HepG2 (cell line): ENCODE results near the gene ALDH4A1. TPM values are rescaled to one million over a fixed set of nuclear protein-coding genes. Genes with fewer than 3 reads are reported as not detected.

Source experiments
- AKAP8 ChIP-seq: sonication (generic); formaldehyde crosslinking; IDR thresholded peaks from 2 replicates; pipeline ENCODE4 v1.5.1; 2020; ENCODE audit warnings: mild to moderate bottlenecking, missing genetic modification reagents
- ARNTL ChIP-seq: sonication (generic); formaldehyde crosslinking; IDR thresholded peaks from 2 replicates; pipeline ENCODE4 v1.4.0; 2020; ENCODE audit warnings: mild to moderate bottlenecking, missing genetic modification reagents
- CSRNP1 ChIP-seq: sonication (generic); formaldehyde crosslinking; IDR thresholded peaks from 2 replicates; pipeline ENCODE4 v1.8.1; 2023; ENCODE audit warnings: mild to moderate bottlenecking, missing genetic modification reagents
- DMAP1 ChIP-seq: IDR thresholded peaks from 2 replicates; pipeline ENCODE4 v1.6.1; 2016
- DNMT1 ChIP-seq: sonication (generic); formaldehyde crosslinking; IDR thresholded peaks from 2 replicates; pipeline ENCODE4 v1.5.1; 2020; ENCODE audit warnings: mild to moderate bottlenecking, missing genetic modification reagents
- GATAD2A ChIP-seq: IDR thresholded peaks from 2 replicates; pipeline ENCODE4 v1.6.1; 2016
- HDAC6 ChIP-seq: fragments of 200-600 bp; sonication (generic); IDR thresholded peaks from 2 replicates; pipeline ENCODE4 v1.7.0; 2017; ENCODE audit warnings: mild to moderate bottlenecking, antibody characterized with exemption, low read length, low read depth
- HMG20A ChIP-seq: IDR thresholded peaks from 2 replicates; pipeline ENCODE4 v1.6.1; 2016; ENCODE audit warnings: borderline replicate concordance
- HMGA1 ChIP-seq: sonication (generic); formaldehyde crosslinking; conservative IDR thresholded peaks from 2 replicates; pipeline ENCODE4 v1.4.0; 2020; ENCODE audit warnings: missing genetic modification reagents
- KDM5B ChIP-seq: sonication (generic); formaldehyde crosslinking; IDR thresholded peaks from 2 replicates; pipeline ENCODE4 v1.4.0; 2020; ENCODE audit warnings: missing genetic modification reagents, mild to moderate bottlenecking, borderline replicate concordance
- MIER2 ChIP-seq: IDR thresholded peaks from 2 replicates; pipeline ENCODE4 v1.6.1; 2016; ENCODE audit warnings: missing biosample characterization, missing genetic modification reagents
- MIER3 ChIP-seq: IDR thresholded peaks from 2 replicates; pipeline ENCODE4 v1.6.1; 2016; ENCODE audit warnings: missing compliant biosample characterization, borderline replicate concordance
- PATZ1 ChIP-seq: sonication (generic); formaldehyde crosslinking; IDR thresholded peaks from 2 replicates; pipeline ENCODE4 v1.4.0; 2020; ENCODE audit warnings: missing genetic modification reagents
- RXRB ChIP-seq: IDR thresholded peaks from 2 replicates; pipeline ENCODE4 v1.6.1; 2016; ENCODE audit warnings: borderline replicate concordance, missing genetic modification reagents, missing compliant biosample characterization
- SKI ChIP-seq: fragments of 450-650 bp; IDR thresholded peaks from one replicate; pipeline ENCODE4 v1.6.1; 2018; ENCODE audit warnings: mild to moderate bottlenecking; ENCODE audit not compliant: partially characterized antibody
- SP5 ChIP-seq: IDR thresholded peaks from 2 replicates; pipeline ENCODE4 v1.6.1; 2016; ENCODE audit warnings: low read depth, borderline replicate concordance
- TEAD3 ChIP-seq: optimal IDR thresholded peaks from 2 replicates; pipeline ENCODE3; 2016; ENCODE audit warnings: borderline replicate concordance
- TFE3 ChIP-seq: IDR thresholded peaks from 2 replicates; pipeline ENCODE4 v1.6.1; 2016
- ZNF136 ChIP-seq: sonication (generic); formaldehyde crosslinking; IDR thresholded peaks from 2 replicates; pipeline ENCODE4 v1.8.1; 2022; ENCODE audit warnings: low read depth, mild to moderate bottlenecking, moderate library complexity, missing genetic modification reagents
- ZNF20 ChIP-seq: sonication (generic); formaldehyde crosslinking; IDR thresholded peaks from 2 replicates; pipeline ENCODE4 v1.4.0; 2020; ENCODE audit warnings: mild to moderate bottlenecking, moderate library complexity, missing genetic modification reagents
- ZNF253 ChIP-seq: sonication (generic); formaldehyde crosslinking; IDR thresholded peaks from 2 replicates; pipeline ENCODE4 v1.8.0; 2022; ENCODE audit warnings: mild to moderate bottlenecking, missing genetic modification reagents, borderline replicate concordance
- ZNF329 ChIP-seq: sonication (generic); formaldehyde crosslinking; IDR thresholded peaks from 2 replicates; pipeline ENCODE4 v1.9.0; 2021; ENCODE audit warnings: low read depth, mild to moderate bottlenecking, missing genetic modification reagents
- ZNF543 ChIP-seq: sonication (generic); formaldehyde crosslinking; IDR thresholded peaks from 2 replicates; pipeline ENCODE4 v1.4.0; 2020; ENCODE audit warnings: mild to moderate bottlenecking, missing genetic modification reagents
- ZNF562 ChIP-seq: sonication (generic); formaldehyde crosslinking; IDR thresholded peaks from 2 replicates; pipeline ENCODE4 v1.8.0; 2022; ENCODE audit warnings: missing genetic modification reagents, borderline replicate concordance
- ZNF572 ChIP-seq: sonication (generic); formaldehyde crosslinking; IDR thresholded peaks from 2 replicates; pipeline ENCODE4 v1.5.1; 2020; ENCODE audit warnings: mild to moderate bottlenecking, missing genetic modification reagents
- ZNF639 ChIP-seq: conservative IDR thresholded peaks from 2 replicates; pipeline ENCODE4 v1.6.1; 2018; ENCODE audit warnings: missing genetic modification reagents
- polyA plus RNA-seq, 8 experiments: library from polyadenylated mRNA; depleted of rRNA in 3 of 8; stranded (reverse) in 7 of 8; unstranded in 1 of 8; fragments of >200 nt; fragmentation: Illumina TruSeq in 4 of 8; extraction: Trizol in 4 of 8; gene quantifications; 2 replicates each; pipeline versions ENCODE4 v1.2.1 to v1.2.3, GENCODE V29; 2011 to 2016; ENCODE audit warnings: low read depth in 4 of 8, missing spikeins in 1 of 8, mixed read lengths in 1 of 8; ENCODE audit not compliant: insufficient read depth in 1 of 8
- total RNA-seq, 5 experiments: library from RNA; depleted of rRNA; stranded (reverse); fragments of >200 nt; fragmentation: Illumina TruSeq; extraction: Trizol; gene quantifications; 2 replicates each; pipeline ENCODE4 v1.2.3, GENCODE V29; 2016; ENCODE audit warnings: low read depth in 1 of 5

ALDH4A1 gene
- total and polyA plus RNA-seq, 2 of the 13 experiments (the other 11 are each of a cell fraction or from before 2014, with no cell fraction given) = 76.4 to 240 TPM

GRCh38 chr1:18901147-18901951 lies 1.0 kb downstream of the ALDH4A1 start (continued):
- TF ChIP-seq ZNF543 (CRISPR knock-in tag) = no peak
- TF ChIP-seq DMAP1 (CRISPR knock-in tag) = peak; percentile 67
- TF ChIP-seq ZNF20 (CRISPR knock-in tag) = 0 out of 2 replicates have a peak, but pooled peaks have one; percentile 50
- TF ChIP-seq HMGA1 (CRISPR knock-in tag) = no peak
- no peak for TF ChIP-seq ZNF253 (CRISPR knock-in tag)
- TF ChIP-seq MIER3 = peak; percentile 75; the same call in 1 of the 2 replicates
- TF ChIP-seq KDM5B (CRISPR knock-in tag) = no peak
- TF ChIP-seq ZNF136 = no peak; the same call in 1 of the 2 replicates
- TF ChIP-seq HDAC6 = no peak
- TF ChIP-seq ZNF329 (CRISPR knock-in tag) = no peak
- peak; percentile 24 for TF ChIP-seq SKI
- TF ChIP-seq ARNTL = peak; percentile 35; the same call in 1 of the 2 replicates
- peak; percentile 84 for TF ChIP-seq HMG20A (CRISPR knock-in tag)
- TF ChIP-seq ZNF572 (CRISPR knock-in tag) = no peak
- no peak for TF ChIP-seq MIER2 (CRISPR knock-in tag)
- no peak for TF ChIP-seq ZNF562 (CRISPR knock-in tag)
- TF ChIP-seq DNMT1 (CRISPR knock-in tag) = no peak
- peak; percentile 90 for TF ChIP-seq RXRB
- TF ChIP-seq PATZ1 (CRISPR knock-in tag) = peak; percentile 97
- peak; percentile 88 for TF ChIP-seq TEAD3 (CRISPR knock-in tag)
- no peak for TF ChIP-seq ZNF639 (CRISPR knock-in tag)
- no peak for TF ChIP-seq CSRNP1
- TF ChIP-seq AKAP8 (CRISPR knock-in tag) = 0 out of 2 replicates have a peak, but pooled peaks have one; percentile 28
- peak; percentile 77 for TF ChIP-seq TFE3 (CRISPR knock-in tag)
- TF ChIP-seq SP5 (CRISPR knock-in tag) = peak; percentile 68
- TF ChIP-seq GATAD2A (CRISPR knock-in tag) = peak; percentile 93
